Chondrocyte (in vitro differentiated cells): Measurements from ENCODE around the gene CCDC88C. TPM values are rescaled to one million over a fixed set of nuclear protein-coding genes. Genes with fewer than 3 reads are reported as not detected.

Source experiments
- DNase-seq: peaks from one replicate; pipeline ENCODE4 v3.0.0; 2021; ENCODE audit warnings: mixed read lengths, low spot score
- H3K27ac Mint-ChIP-seq: one replicate; pipeline ENCODE4 v1.8.0; 2021; ENCODE audit warnings: mild to moderate bottlenecking, moderate library complexity, mixed read lengths; ENCODE audit not compliant: unreplicated experiment
- H3K27me3 Mint-ChIP-seq: 2 replicates; pipeline ENCODE4 v1.8.0; 2021; ENCODE audit warnings: low read depth, mixed read lengths
- H3K36me3 Mint-ChIP-seq: 2 replicates; pipeline ENCODE4 v1.8.0; 2021; ENCODE audit warnings: low read depth, mixed read lengths
- H3K4me1 Mint-ChIP-seq: 2 replicates; pipeline ENCODE4 v1.8.0; 2021; ENCODE audit warnings: low read depth, mild to moderate bottlenecking, mixed read lengths
- H3K4me3 Mint-ChIP-seq: one replicate; pipeline ENCODE4 v1.8.0; 2021; ENCODE audit warnings: mild to moderate bottlenecking, moderate library complexity, mixed read lengths; ENCODE audit not compliant: unreplicated experiment
- H3K9me3 Mint-ChIP-seq: 2 replicates; pipeline ENCODE4 v1.8.0; 2021; ENCODE audit warnings: low read depth, mixed read lengths
- total RNA-seq: library from RNA; stranded (reverse); gene quantifications from 3 replicates; pipeline ENCODE4 v1.2.1, GENCODE V29; 2021
- TF ChIP-seq, protein P1 (sequence below): fragments of 200-600 bp; sonication (generic); IDR thresholded peaks from 2 replicates; pipeline ENCODE4 v1.5.0; 2021; ENCODE audit warnings: antibody characterized with exemption, mild to moderate bottlenecking, moderate library complexity

The CCDC88C gene
- total RNA-seq, 1 donor from 2014 or later, result 2.3 TPM

DNA sequence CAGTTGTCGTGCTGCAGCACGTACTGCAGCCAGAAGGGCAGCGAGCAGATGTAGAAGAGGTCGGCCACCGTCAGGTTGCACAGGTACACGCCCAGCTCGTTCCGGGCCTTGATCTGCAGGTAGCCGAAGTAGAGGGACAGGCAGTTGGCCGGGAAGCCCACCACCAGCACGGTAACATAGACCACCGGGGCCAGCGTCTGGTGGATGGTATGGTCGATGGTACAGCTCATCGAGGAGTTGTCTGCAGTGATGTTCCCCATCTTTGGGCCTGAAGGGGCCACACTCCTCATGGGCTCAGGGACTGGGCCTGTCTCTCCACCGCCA, 182.9 kb downstream of the CCDC88C start:
- TF ChIP-seq, protein P1, sequence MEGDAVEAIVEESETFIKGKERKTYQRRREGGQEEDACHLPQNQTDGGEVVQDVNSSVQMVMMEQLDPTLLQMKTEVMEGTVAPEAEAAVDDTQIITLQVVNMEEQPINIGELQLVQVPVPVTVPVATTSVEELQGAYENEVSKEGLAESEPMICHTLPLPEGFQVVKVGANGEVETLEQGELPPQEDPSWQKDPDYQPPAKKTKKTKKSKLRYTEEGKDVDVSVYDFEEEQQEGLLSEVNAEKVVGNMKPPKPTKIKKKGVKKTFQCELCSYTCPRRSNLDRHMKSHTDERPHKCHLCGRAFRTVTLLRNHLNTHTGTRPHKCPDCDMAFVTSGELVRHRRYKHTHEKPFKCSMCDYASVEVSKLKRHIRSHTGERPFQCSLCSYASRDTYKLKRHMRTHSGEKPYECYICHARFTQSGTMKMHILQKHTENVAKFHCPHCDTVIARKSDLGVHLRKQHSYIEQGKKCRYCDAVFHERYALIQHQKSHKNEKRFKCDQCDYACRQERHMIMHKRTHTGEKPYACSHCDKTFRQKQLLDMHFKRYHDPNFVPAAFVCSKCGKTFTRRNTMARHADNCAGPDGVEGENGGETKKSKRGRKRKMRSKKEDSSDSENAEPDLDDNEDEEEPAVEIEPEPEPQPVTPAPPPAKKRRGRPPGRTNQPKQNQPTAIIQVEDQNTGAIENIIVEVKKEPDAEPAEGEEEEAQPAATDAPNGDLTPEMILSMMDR, result no peak
- Mint-ChIP-seq H3K27ac (no peak overlapping the region), H3K27me3 (no peaks in the 10 kb centered on the region), H3K36me3 (no peaks in the 10 kb centered on the region), H3K9me3 (peaks cover 12% of the 10 kb centered on the region), H3K4me3 (no peak overlapping the region), H3K4me1 (peaks cover 9% of the 10 kb centered on the region)
- DNase-seq, result no peak

DNA sequence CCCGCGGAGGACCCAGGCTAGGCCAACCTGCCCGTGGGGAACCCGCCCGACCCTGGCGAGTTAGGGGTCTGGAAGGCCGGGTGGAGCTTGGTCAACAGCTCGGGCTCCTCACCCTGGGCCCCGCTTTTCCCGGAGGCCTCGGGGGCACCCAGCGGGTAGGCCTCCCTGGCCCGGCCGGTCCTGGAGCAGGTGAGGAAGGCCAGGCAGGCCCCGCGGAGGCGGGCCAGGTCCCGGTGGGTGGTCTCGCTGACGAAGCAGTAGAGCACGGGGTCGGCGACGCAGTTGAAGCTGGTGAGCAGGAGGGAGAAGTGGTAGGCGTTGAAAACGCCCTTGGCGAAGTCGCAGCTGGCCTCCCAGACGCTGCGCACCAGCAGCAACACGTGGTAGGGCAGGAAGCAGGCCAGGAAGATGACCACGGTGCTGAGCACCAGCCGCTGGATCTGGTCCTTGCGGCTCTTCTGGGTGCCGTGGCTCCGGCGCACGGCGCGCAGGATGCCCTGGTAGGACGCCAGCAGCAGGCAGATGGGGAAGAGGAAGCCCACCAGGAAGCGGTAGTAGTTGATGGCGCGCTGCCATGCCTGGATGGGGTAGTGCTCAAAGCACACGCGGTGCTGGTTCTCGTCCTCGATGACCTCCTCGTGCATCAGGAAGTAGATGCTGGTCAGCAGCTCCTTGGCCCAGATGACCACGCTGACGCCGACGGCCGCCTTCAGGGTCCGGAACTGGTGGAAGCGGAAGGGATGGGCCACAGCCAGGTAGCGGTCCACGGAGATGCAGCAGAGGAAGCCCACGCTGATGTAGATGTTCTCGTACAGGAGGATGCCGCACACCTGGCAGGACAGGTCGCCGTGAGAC, 183.5 kb downstream of the CCDC88C start:
- TF ChIP-seq, protein P1, result no peak
- H3K27me3 Mint-ChIP-seq, result no peaks in the 10 kb centered on the region
- H3K27ac Mint-ChIP-seq, result no peak overlapping the region
- peaks cover 9% of the 10 kb centered on the region for H3K4me1 Mint-ChIP-seq
- no peaks in the 10 kb centered on the region for H3K36me3 Mint-ChIP-seq
- DNase-seq, result no peak
- H3K9me3 Mint-ChIP-seq, result peaks cover 12% of the 10 kb centered on the region
- no peak overlapping the region for H3K4me3 Mint-ChIP-seq

DNA sequence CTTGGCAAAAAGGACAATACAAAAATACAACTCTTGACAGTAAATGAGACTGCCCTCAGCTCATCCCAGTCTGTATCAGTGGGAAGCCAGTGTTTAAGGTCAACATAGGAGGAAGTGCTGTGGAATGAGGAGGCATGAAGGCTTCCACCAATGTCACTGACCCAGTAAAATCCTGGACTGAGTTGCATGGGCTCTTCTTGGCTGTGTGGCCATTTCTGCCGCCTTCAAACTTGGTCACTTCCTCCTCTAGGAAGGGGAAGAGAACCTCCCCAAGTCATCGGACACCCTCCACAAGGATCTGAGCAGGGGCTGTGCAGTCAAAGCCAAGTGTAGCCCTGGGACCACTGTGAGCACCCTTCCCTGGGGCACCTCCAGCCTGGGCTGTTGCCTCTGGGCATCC, 185.0 kb downstream of the CCDC88C start:
- no peak overlapping the region for H3K27ac Mint-ChIP-seq
- peaks cover 10% of the 10 kb centered on the region for H3K4me1 Mint-ChIP-seq
- H3K9me3 Mint-ChIP-seq, result peaks cover 12% of the 10 kb centered on the region
- H3K4me3 Mint-ChIP-seq, result no peak overlapping the region
- DNase-seq, result no peak
- no peaks in the 10 kb centered on the region for H3K36me3 Mint-ChIP-seq
- no peaks in the 10 kb centered on the region for H3K27me3 Mint-ChIP-seq
- TF ChIP-seq, protein P1, result no peak

DNA sequence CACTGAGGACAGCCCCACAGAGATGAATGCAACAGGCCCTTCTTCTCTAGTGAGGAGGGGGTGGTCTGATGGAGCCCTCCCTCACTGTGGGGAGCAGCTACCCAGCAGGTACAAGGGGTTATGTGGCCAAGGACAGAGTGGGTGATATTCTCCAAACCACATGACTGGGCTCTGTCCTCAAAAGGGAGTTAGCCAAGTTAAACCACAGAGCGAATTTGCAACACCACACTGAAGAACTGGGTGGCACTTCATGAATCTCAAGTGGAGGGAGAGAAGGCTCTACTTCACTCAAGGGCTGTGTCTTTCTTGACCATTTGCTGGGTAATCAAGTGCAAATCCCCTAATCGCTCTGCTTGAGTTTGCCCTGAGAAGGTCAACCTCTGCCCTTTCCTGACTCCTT, 185.6 kb downstream of the CCDC88C start:
- H3K9me3 Mint-ChIP-seq, result peaks cover 12% of the 10 kb centered on the region
- TF ChIP-seq, protein P1, result no peak
- H3K4me3 Mint-ChIP-seq, result no peak overlapping the region
- H3K27me3 Mint-ChIP-seq, result no peaks in the 10 kb centered on the region
- peaks cover 6% of the 10 kb centered on the region for H3K4me1 Mint-ChIP-seq
- no peak for DNase-seq
- no peaks in the 10 kb centered on the region for H3K36me3 Mint-ChIP-seq
- H3K27ac Mint-ChIP-seq, result no peak overlapping the region

DNA sequence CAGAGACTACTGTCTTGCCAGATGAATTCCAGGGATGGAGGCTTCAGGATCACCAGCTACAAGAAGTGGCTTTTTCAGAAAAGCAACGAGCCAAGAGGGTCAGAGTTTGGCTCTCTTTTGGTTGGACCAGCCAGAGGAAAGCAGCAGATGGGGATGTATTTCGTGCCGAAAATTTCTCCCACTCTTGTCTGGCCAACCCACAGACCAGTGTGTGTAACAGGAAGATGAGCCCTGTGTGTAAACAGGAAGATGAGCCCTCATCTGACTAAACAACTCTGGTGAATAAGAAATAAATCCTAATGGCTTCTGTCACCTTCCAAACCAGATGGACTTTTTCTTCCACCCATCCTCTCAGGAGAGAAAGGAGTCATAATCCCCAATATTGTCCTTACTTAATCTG, 186.2 kb downstream of the CCDC88C start:
- Mint-ChIP-seq H3K27ac (no peak overlapping the region), H3K9me3 (peaks cover 12% of the 10 kb centered on the region), H3K4me1 (peaks cover 4% of the 10 kb centered on the region), H3K36me3 (no peaks in the 10 kb centered on the region), H3K27me3 (no peaks in the 10 kb centered on the region), H3K4me3 (no peak overlapping the region)
- DNase-seq, result no peak
- TF ChIP-seq, protein P1, result no peak
